ENCODE data around the gene MPPED1. TPM values are rescaled to one million over a fixed set of nuclear protein-coding genes. Genes with fewer than 3 reads are reported as not detected.
A peak's percentile ranks its signal among the peaks of the same experiment; 100 is the strongest.

Gene MPPED1
- total RNA-seq, 1 experiment from 2014 or later, result not detected

DNA sequence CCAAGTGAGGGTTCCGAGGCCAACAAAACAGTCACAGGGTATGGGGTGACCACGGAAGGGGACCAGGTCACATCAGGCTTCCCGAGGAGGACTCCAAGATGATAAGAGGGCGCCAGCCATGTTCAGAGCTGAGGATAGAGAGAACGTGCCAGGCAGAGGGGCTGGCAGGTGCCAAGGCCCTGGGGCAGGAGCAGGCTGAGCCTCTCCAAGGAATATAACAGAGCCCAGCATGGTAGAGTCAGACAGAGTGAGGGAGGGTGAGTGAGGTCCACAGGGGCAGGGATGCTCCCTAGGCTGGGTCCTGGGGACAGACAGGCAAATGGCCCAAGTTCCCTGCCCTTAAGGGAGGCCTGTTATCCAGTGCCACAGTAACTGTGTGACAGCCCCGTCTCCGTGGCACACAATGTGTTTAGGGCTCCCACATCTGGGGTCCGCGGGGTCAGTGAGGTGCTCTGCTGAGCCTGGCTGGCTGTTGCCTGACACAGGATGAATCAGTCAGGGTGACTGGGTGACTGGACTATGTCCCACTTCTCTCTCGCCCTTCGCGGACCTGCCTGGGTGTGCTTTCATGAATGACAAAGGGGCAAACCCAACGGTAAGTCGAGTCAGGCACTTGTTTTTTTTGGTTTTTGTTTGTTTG is 105.3 kb downstream of the MPPED1 start:
- no peak for DNase-seq (ENCODE audit: low read depth)

DNA sequence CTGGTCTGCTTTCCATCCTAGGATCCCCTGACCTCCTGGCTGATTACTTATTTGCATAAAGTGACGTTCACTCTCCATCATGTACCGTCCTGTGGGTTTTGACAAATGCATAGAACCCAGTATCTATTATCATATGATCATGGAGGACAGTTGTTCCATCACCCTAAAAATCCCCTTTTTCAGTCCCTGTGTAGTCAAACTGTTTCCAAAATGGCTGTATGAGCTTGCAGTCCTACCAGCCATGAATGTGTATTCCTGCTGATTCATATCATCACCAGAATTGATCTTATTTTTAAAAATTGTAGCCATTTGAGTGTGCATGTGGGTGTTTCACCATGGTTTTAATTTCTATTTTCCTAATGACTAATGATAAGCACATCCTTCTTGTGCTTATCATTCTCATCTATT is 108.8 kb downstream of the MPPED1 start:
- no peak for DNase-seq (ENCODE audit: low read depth)

DNA sequence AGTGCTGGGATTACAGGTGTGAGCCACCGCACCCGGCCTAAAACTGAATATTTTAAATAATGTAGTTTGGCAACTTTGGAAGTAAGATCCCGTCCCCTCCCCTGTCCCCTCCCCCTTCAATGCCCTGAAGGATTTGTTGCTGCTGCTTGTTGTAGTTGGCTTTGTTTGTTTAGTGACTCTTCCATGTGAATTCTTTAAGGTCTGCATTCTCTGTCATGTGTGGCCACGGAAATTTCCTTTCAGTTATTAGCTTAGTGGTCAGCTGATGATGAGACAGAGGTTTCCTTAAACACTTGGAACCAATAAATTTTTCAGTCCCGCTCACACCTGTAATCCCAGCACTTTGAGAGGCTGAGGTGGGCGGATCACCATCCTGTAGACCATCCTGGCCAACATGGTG is 109.9 kb downstream of the MPPED1 start:
- peak; percentile 47 for DNase-seq (ENCODE audit: low read depth)

DNA sequence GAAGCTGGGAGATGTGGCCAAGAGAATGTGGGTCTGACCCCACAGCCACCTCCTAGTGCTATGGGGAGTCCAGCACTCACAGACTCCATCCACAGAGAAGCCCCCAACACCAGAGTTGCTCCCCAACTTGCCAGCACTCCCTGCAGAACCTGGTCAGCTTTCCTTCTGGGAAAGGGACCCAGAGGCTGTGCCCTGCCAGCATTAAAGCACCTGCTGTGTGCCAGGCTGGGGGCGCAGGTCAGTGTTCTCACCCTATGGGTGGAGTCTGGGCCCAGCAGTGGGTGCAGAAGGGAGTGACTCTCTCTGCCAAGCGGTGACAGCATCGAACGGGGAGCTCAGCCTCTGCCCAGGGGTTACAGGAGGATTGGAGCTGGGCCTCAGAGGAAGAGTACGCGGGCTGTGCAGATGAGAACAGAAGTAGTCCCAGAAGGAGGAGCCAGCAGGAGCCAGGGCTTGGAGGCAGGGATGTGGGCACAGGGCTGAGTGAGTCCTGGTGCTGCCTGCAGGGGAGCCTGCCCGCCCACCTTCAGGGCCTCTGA is 114.4 kb downstream of the MPPED1 start:
- DNase-seq (ENCODE audit: low read depth), result no peak

DNA sequence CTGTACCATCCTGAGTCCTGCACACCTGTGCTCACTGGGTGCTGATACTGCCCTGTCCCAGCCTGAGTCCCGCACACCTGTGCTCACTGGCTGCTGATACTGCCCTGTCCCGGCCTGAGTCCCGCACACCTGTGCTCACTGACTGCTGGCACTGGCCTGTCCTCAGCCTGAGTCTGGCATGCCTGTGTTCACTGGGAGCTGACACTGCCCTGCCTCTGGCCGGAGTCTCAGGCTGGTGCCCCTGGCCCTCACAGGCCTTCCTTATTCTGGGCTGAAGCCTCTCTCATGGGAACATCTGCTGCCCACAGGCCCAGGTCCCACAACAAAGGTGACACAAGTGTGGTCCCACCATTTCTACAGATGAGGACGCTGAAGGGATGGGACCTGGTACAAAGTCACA is 115.1 kb downstream of the MPPED1 start:
- no peak for DNase-seq (ENCODE audit: low read depth)

DNA sequence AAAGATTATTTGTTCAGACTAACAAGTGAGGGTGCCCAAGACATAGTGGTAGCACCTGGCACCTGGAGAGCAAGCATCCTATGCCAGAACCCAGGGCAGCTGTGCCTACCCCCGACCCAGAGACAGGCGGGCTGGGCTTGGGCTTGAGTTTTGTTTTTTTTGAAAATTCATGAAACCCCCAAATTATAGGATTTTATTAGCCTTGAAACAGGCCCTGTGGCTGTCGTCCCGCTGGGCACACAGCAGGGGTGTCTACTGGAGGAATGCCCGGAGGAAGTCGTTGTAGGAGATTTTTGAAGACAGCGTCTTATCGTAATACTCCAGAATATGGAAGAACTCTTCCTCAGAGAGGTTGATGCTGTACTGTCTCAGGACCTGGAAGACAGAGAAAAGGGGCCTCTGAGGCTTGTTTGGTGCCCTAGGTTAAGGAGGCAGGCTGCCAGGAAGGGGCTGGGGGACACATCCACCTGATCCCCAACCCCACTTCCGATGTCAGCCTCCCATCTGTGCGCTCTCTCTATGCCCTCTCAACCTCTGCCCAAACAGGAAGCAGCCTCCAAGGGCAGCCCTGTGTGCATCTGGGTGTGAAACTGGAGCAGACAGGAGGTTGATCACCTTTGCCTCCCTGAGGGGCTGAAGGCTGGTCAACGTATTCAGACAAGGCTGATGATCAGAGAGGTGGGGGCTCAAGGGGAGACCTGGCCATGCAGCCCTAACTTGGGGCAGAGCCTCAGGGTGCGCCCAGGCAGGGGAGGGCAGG is 117.0 kb downstream of the MPPED1 start:
- no peak for DNase-seq (ENCODE audit: low read depth)

DNA sequence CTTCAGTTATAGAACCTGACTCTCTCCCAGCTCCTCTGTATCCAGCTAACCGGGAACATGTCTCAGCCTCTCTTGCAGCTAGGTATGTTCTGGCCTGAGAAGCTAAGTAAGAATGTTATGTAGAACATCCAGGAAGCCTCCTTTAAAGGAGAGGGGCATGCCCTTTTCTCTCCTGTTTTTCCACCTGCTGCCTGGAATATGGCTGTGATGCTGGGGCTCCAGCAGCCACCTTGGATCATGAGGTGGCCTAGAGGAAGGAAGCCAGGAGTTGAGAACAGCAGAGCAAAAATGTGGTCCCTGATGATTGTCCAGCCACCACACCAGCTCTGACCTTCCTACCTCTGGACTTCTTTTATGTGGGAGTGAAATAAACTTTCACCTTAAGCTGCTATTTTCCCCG is 117.6 kb downstream of the MPPED1 start:
- no peak for DNase-seq (ENCODE audit: low read depth)

DNA sequence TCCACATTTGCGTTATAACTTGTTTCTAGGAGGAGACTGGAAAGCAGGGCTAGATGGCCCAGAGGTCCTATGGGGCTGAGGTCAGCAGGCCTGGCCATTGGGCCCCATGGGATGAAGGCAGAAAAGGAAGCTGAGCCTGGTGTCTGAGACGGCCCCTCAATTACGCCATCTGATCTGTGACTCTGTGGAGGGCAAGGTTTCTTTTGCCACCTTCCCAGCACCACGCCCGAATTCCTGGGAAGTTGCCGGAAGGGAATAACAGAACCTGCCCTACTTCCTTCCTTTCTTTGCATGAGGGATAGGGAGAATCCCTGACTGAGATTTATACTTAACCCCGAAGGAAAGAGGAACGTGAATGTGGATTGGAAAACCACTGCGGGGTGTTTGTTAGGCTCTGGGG is 118.1 kb downstream of the MPPED1 start:
- no peak for DNase-seq (ENCODE audit: low read depth)

DNA sequence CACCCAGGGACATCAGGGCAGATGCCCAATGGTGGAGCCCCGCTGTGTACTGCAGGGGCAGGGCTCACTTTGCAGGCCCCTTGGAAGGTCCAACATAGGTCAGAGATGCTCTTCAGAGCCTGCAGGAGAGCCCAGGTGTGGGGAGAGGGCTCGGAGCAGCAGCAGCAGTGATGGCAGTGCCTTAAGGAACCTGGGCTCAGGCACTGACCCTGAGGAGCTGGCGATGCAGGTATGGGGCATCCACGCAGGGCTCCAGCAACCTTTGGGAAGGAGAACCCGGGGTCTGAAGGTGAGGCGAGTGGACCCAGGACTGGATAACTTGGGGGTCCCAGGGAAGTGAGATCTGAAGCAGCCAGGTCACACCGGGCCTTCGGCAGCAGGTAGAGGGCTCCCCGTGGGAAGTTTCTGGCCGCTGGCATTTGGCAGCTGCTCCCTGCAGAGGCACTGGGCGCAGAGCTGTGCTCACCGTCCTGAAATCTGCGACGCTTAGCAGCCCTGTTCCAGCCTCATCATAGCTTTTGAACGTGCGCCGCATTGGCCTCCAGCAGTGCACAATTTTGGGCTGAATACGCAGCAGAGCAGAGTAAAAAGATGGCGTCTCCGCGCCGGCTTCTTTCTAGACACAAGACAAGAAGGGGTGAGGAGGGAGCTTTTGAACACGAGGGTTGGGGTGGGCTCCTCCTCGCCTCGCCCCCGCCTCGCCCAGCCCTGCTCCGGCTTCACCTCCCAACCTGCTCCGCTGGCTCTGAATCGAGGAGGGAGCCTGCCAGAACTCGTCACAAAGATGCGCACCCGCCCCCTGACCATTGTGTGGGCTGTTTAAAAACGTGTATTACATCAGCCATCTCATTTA is 118.8 kb downstream of the MPPED1 start:
- DNase-seq (ENCODE audit: low read depth), result no peak

DNA sequence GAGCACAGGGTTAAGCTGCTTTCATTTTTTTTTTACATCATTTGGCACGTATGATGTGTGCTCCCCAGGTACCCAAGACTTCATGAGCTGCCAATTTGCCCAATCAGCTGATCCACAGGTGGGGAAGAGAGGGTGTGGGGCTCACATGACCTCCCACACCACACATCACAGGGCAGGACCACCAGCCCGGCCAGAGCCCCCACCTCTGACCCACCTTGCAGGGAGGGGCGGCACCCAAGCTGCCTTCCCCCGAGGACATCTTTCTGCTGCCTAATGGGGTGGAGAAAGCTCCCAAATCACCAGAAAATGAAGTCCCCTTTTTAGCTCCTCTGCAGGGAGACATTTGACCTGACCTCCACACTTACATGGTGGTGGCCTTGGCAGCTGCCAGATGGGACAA is 119.8 kb downstream of the MPPED1 start:
- no peak for DNase-seq (ENCODE audit: low read depth)

DNA sequence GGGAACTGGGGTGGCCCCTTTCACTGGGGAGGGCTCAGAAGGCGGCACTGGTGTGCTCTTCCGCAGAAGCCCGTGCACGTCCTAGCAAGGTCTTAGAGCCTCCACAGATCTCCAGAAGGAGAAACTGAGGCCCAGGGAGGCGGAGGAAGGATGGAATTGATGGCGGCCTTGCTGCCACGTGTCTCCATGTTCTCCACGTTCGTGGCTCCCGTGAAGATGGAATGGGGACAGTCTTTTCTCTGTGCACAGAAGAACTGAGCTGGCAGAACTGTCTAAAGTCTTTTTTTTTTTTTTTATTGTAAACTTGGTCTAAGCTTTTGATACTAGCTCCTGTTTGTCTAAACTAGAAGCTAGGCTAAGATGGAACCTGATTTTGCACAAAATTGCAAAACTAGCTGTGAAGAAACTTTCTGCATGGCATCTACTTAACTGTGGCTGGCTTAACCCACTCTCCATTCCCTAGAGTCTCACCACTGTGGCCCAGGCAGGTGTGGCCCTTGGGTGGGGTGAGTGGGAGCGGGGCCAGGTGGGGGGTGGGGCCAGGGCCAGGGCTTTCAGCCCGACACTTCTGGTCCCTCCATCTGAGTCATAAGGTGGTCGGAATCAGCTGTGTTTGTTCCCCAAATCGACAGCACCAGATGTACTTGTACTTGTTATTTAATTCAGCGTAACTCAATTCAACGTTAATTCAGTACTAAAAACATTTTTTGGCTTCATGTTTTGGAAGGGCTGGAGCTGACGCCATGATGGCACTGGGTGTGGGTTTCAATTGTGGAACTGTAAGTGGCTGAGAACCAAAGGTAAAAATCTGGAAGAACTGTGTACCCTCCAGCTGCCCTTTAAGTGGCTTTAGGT is 120.7 kb downstream of the MPPED1 start:
- no peak for DNase-seq (ENCODE audit: low read depth)

DNA sequence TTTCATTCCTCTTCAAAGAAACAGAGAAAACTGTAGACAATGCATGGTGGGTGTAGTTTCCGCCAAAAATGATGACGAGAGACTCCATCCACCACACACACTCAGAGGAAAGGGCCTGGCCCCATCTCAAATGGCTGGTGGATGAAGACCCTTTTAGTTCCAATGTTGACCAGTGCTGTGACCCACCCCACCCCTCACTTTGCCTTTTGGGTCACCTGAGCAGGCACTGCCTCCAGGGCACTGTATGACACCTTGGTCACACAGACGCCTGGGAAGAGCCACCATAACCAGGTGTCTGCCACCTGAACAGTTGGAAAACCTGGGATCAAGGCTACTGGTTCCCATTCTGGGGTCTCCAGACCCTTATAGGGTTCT is 121.3 kb downstream of the MPPED1 start:
- DNase-seq (ENCODE audit: low read depth), result no peak

DNA sequence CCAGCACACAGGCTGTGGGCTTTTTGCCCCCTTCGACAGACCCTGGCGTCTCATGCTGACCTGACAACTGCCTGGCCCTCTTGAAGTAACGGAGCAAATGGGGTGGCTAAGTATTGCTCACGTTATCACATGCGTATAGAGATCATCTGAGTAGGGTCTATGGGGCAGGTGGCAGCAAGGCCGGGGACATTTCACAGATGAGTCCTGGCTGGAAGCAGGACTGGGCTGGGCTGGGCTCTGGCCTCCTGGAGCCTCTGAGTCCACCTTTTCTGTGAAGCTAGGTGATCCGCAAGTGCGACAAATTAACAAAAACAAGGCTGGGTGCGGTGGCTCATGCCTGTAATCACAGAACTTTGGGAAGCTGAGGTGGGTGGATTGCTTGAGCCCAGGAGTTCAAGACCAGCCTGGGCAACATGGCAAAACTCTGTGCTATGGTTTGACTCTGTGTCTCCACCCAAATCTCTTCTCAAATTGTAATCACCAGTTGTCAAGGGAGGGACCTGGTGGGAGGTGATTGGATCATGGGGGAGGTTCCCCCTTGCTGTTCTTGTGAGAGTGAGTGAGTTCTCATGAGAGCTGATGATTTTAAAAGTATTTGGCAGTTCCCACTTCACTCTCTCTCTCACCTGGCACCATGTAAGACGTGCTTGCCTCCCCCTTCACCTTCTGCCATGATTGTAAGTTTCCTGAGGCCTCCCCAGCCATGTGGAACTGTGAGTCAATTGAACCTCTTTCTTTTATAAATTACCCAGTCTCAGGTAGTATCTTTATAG is 122.0 kb downstream of the MPPED1 start:
- no peak for DNase-seq (ENCODE audit: low read depth)

DNA sequence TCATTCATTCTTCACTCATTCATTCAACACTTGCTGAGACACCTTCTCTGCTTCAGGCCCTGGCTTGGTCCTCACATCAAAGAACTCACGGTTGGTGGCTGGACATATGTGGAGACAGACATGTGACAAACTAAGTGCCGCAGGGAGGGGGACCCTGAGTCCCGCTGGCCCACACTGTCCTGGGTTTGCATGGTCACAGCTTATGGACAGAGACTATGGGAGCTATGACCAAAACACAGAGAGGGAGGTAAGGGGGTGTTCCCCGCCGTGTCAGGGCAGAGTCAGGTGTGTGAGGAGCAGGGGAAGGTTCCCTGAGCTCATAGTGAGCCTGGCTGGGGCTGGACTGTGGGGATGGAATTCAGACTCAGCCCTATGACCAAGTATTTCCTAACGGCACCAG is 123.1 kb downstream of the MPPED1 start:
- DNase-seq (ENCODE audit: low read depth), result no peak

DNA sequence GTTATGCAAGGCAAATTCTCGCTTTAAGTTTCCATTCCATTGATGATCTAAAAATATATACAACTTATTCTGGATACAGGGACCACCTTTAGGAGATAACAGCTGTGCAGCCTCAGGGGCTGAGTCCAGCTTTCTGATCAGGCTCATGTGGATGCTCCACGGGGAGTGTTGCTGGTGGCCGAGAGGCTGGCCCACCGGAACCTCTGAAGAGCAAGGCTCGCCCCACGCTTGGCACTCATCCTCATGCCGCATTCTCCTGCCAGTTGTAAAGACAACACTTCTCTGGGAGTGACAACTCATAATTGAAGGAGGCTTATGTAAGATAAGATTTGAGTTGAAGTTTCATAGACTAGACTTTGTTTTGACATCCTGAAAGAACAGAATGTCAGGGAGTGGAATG is 123.5 kb downstream of the MPPED1 start:
- no peak for DNase-seq (ENCODE audit: low read depth)

DNA sequence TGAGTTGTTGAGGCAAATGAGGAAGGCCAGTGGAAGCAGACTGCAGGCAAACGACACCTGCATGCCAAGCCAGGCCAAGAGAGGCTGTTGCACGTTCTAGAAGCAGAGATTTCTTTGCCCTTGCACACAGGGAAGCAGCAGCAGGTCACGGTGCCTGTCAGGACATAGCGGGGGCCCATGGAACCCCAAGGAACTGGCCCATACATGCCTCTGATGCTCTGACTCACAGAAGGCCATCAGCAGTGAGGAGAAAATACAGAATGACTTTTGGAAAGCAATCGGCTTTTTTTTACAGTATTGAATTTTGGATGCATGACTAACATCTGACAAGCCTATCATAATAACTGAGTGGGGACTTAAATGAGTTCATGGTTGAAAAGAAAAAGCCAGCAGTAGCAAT is 123.9 kb downstream of the MPPED1 start:
- DNase-seq (ENCODE audit: low read depth), result no peak

DNA sequence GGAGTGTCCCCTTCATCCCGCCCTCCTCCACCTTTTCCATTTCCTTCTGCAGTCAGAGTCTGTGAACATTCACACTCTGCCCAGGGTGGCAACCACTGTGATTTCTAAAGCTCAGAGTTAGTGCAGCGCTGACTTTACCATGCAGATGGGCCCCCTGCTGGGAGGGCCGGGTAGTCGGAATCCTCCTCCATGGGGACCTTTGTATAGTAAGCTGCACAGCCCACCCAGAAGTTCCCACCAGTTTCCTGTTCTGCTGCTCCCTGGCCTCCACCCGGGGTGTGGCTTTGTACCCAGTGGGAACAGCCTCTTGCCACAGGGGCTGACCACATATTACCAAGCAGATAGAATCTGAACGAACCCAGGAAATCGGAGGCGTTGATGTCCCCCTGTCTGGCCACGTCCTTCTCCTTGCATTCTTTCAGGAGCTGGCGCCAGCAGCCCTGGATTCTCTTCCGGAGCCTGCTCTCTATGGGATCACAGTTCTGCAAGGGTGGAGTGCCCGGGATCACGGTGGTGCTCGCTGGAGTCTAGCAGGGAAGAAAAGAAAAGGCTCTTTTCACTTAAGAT is 125.3 kb downstream of the MPPED1 start:
- no peak for DNase-seq (ENCODE audit: low read depth)

DNA sequence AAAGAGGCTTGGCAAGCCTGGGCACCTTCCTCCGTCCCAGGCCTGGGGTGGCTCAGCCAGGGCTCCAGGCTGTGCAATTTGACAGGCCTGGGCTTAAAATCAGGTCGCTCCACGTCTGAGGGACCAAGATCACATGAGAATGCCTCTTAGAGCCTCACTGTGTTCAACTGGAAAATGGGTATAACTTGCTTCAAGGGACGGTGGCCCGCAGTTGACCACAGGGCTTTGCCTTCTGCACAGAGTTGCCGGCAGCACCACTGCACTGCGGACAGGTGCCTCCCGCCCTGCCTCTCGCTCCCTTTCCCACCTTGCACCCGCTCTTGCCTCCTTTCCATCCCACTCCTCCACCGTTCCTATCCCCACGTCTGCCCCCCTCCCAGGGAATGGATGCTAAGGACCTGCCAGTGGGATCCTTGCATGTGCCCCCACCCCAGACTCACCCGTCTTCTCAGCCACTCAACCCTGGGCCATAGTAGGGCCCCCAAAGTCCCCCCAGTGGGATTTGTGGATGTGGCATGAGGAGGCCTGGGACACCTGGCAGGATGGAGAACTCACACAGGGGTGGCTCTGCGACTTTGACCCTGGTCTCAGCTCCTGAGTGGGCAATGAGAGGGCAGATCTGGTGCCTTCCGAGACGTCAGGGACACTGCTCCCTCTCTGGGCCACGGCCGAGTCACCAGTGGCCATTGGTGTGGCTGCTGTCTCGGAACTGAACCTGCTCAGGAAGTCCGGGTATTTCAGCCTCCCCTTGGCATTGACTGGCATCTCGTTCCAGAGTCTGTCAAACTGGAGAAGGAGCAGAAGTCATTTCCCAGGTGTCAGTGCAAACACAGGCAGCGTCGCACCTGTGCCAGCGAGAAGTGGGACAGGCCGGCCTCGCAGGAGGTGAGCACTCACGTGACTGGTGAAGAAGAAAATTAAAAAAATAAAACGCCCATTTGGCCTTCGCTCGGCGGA is 128.0 kb downstream of the MPPED1 start:
- no peak for DNase-seq (ENCODE audit: low read depth)

DNA sequence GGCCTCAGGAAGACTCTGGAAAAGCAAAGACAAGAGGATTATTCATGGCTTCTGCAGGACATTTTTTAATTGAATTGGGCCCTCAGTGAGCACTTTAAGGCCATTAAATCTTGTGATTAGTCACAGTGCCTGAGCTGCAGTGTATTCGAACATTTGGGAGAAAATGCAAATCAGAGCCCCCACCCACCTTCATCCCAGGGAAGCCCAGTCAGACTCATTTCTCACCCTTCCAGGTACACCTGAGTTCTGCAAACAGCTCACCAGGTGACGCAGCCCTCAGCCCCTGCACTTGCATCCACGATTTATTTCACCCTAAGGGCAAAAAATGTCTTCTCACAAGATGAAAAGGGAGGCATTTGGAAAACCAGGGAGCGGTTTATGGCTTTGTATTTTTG is 128.7 kb downstream of the MPPED1 start:
- DNase-seq (ENCODE audit: low read depth), result no peak

Data from M059J (cell line).